Measurements from ENCODE around the gene SWT1. TPM values are rescaled to one million over a fixed set of nuclear protein-coding genes. Genes with fewer than 3 reads are reported as not detected.

Gene SWT1
- total RNA-seq, 3 donors from 2014 or later = 5.4 to 7.7 (median 5.7) TPM

- no peak overlapping the region for H3K4me3 ChIP-seq
- H3K9me3 ChIP-seq = no peaks in the 10 kb centered on the region
- TF ChIP-seq CTCF (IDR thresholded peaks at IDR 0.05) = no peak
- no peaks in the 10 kb centered on the region for H3K4me1 ChIP-seq (ENCODE audit: low read depth)
- no peak for DNase-seq
- H3K36me3 ChIP-seq (ENCODE audit: low read depth) = no peaks in the 10 kb centered on the region
- no peak for ATAC-seq
- intact Hi-C loops (cut with DNase I, micrococcal nuclease) = no loop called here
These were observed 165.7 kb downstream of the SWT1 start for GRCh38 chr1:185322636-185323035.

- Histone ChIP-seq H3K4me1 (ENCODE audit: low read depth) (no peaks in the 10 kb centered on the region), H3K36me3 (ENCODE audit: low read depth) (no peaks in the 10 kb centered on the region), H3K9me3 (no peaks in the 10 kb centered on the region), H3K4me3 (no peak overlapping the region)
- ATAC-seq = no peak
- TF ChIP-seq CTCF (IDR thresholded peaks at IDR 0.05) = no peak
- DNase-seq = no peak
- intact Hi-C loops (cut with DNase I, micrococcal nuclease) = no loop called here
These were observed 167.2 kb downstream of the SWT1 start for GRCh38 chr1:185324118-185324517.

GRCh38 chr1:185325413-185325812, 168.4 kb downstream of the SWT1 start:
- Histone ChIP-seq H3K36me3 (ENCODE audit: low read depth) (no peaks in the 10 kb centered on the region), H3K9me3 (no peaks in the 10 kb centered on the region), H3K4me1 (ENCODE audit: low read depth) (no peaks in the 10 kb centered on the region), H3K4me3 (no peak overlapping the region)
- DNase-seq (no peak), ATAC-seq (no peak)
- intact Hi-C loops (cut with DNase I, micrococcal nuclease) = no loop called here
- TF ChIP-seq CTCF (IDR thresholded peaks at IDR 0.05) = no peak

- Histone ChIP-seq H3K9me3 (no peaks in the 10 kb centered on the region), H3K4me1 (ENCODE audit: low read depth) (no peaks in the 10 kb centered on the region), H3K4me3 (no peak overlapping the region), H3K36me3 (ENCODE audit: low read depth) (no peaks in the 10 kb centered on the region)
- intact Hi-C loops (cut with DNase I, micrococcal nuclease) = no loop called here
- no peak for TF ChIP-seq CTCF (IDR thresholded peaks at IDR 0.05)
- DNase-seq = no peak
- ATAC-seq = no peak
These were observed 171.3 kb downstream of the SWT1 start for GRCh38 chr1:185328255-185328654.

- no peak for DNase-seq
- no peaks in the 10 kb centered on the region for H3K9me3 ChIP-seq
- no peak for ATAC-seq
- H3K4me1 ChIP-seq (ENCODE audit: low read depth) = no peaks in the 10 kb centered on the region
- intact Hi-C loops (cut with DNase I, micrococcal nuclease) = no loop called here
- no peak overlapping the region for H3K4me3 ChIP-seq
- no peak for TF ChIP-seq CTCF (IDR thresholded peaks at IDR 0.05)
- H3K36me3 ChIP-seq (ENCODE audit: low read depth) = no peaks in the 10 kb centered on the region
These were observed 177.2 kb downstream of the SWT1 start for GRCh38 chr1:185334182-185334581.

GRCh38 chr1:185337246-185337645, 180.3 kb downstream of the SWT1 start:
- no peak for TF ChIP-seq CTCF (IDR thresholded peaks at IDR 0.05)
- Histone ChIP-seq H3K4me1 (ENCODE audit: low read depth) (no peaks in the 10 kb centered on the region), H3K4me3 (no peak overlapping the region), H3K9me3 (no peaks in the 10 kb centered on the region), H3K36me3 (ENCODE audit: low read depth) (no peaks in the 10 kb centered on the region)
- intact Hi-C loops (cut with DNase I, micrococcal nuclease) = no loop called here
- ATAC-seq (peak; percentile 22), DNase-seq (no peak)
